DND-41 (cell line): ENCODE measurements around the gene MOV10L1.

Source experiments
- ATAC-seq: fragments of 200-7000 bp; cut with Tn5 transposase; 3 replicates; pipeline ENCODE4 v1.9.1; 2021; ENCODE audit warnings: low read depth; ENCODE audit not compliant: insufficient read depth
- DNase-seq: peaks from one replicate; pipeline ENCODE4 v3.0.0-alpha.2; 2020
- H2AFZ ChIP-seq: 2 replicates; pipeline ENCODE4 v1.6.0; 2012; ENCODE audit warnings: low read depth, low read length
- H3K27ac ChIP-seq: 2 replicates; pipeline ENCODE4 v1.5.1; 2012; ENCODE audit warnings: low read length, inconsistent platforms
- H3K27me3 ChIP-seq: fragments of 200-600 bp; sonication (generic); 2 replicates; pipeline ENCODE4 v1.6.0; 2012; ENCODE audit warnings: low read length, mild to moderate bottlenecking, inconsistent platforms; ENCODE audit not compliant: insufficient read depth, poor library complexity
- H3K36me3 ChIP-seq: 2 replicates; pipeline ENCODE4 v1.5.1; 2012; ENCODE audit warnings: low read length, inconsistent platforms; ENCODE audit not compliant: insufficient read depth
- H3K4me1 ChIP-seq: 2 replicates; pipeline ENCODE4 v1.5.1; 2012; ENCODE audit warnings: mild to moderate bottlenecking, low read length; ENCODE audit not compliant: insufficient read depth
- H3K4me2 ChIP-seq: 2 replicates; pipeline ENCODE4 v1.6.0; 2012; ENCODE audit warnings: mild to moderate bottlenecking, moderate library complexity, low read length, inconsistent platforms; ENCODE audit not compliant: insufficient read depth
- H3K4me3 ChIP-seq, 2 experiments: fragments of 200-600 bp in 1 of 2; shearing (Covaris generic) in 1 of 2; 2 replicates each; pipeline ENCODE4 v1.5.1; 2012 to 2016; ENCODE audit warnings: inconsistent platforms in 2 of 2, low read length in 2 of 2, mild to moderate bottlenecking in 2 of 2, low read depth in 1 of 2, moderate library complexity in 1 of 2
- H3K79me2 ChIP-seq: 2 replicates; pipeline ENCODE4 v1.6.0; 2012; ENCODE audit warnings: low read length, inconsistent platforms; ENCODE audit not compliant: insufficient read depth
- H3K9ac ChIP-seq: 2 replicates; pipeline ENCODE4 v1.6.0; 2012; ENCODE audit warnings: low read depth, mild to moderate bottlenecking, inconsistent platforms, low read length, moderate library complexity
- H3K9me3 ChIP-seq: 2 replicates; pipeline ENCODE4 v1.5.1; 2012; ENCODE audit warnings: low read length, moderate library complexity, mild to moderate bottlenecking, inconsistent platforms; ENCODE audit not compliant: insufficient read depth, severe bottlenecking
- H4K20me1 ChIP-seq: 2 replicates; pipeline ENCODE4 v1.6.0; 2012; ENCODE audit warnings: low read length; ENCODE audit not compliant: insufficient read depth
- EZH2 ChIP-seq: IDR thresholded peaks from 3 replicates; pipeline ENCODE4 v1.6.1; 2012; ENCODE audit warnings: borderline replicate concordance, low read depth, mild to moderate bottlenecking, moderate library complexity, low read length, inconsistent platforms; ENCODE audit not compliant: severe bottlenecking
- TF ChIP-seq, protein P1 (sequence below): IDR thresholded peaks from 2 replicates; pipeline ENCODE4 v1.5.1; 2012; ENCODE audit warnings: borderline replicate concordance, low read length, moderate library complexity, mild to moderate bottlenecking; ENCODE audit not compliant: poor library complexity, severe bottlenecking; ENCODE audit errors: extremely low read depth

The MOV10L1 gene

DNA sequence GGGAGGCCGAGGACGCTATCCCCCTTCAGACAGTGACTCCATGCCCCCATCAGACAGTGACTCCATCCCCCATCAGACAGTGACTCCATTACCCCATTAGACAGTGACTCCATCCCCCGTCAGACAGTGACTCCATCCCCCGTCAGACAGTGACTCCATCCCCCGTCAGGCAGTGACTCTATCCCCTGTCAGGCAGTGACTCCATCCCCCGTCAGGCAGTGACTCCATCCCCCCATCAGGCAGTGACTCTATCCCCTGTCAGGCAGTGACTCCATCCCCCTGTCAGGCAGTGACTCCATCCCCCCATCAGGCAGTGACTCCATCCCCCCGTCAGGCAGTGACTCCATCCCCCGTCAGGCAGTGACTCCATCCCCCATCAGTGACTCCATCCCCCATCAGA, 22.6 kb upstream of the MOV10L1 start:
- H4K20me1 ChIP-seq = no peaks in the 10 kb centered on the region
- DNase-seq = no peak
- no peak for ATAC-seq
- H3K9me3 ChIP-seq = no peaks in the 10 kb centered on the region
- no peak overlapping the region for H2AFZ ChIP-seq
- H3K27ac ChIP-seq = no peak overlapping the region
- no peaks in the 10 kb centered on the region for H3K27me3 ChIP-seq
- no peak overlapping the region for H3K9ac ChIP-seq
- H3K79me2 ChIP-seq = no peaks in the 10 kb centered on the region
- H3K4me3 ChIP-seq = no peak overlapping the region
- H3K36me3 ChIP-seq = no peaks in the 10 kb centered on the region
- H3K4me1 ChIP-seq = no peaks in the 10 kb centered on the region
- TF ChIP-seq EZH2 = no peak
- TF ChIP-seq, protein P1, sequence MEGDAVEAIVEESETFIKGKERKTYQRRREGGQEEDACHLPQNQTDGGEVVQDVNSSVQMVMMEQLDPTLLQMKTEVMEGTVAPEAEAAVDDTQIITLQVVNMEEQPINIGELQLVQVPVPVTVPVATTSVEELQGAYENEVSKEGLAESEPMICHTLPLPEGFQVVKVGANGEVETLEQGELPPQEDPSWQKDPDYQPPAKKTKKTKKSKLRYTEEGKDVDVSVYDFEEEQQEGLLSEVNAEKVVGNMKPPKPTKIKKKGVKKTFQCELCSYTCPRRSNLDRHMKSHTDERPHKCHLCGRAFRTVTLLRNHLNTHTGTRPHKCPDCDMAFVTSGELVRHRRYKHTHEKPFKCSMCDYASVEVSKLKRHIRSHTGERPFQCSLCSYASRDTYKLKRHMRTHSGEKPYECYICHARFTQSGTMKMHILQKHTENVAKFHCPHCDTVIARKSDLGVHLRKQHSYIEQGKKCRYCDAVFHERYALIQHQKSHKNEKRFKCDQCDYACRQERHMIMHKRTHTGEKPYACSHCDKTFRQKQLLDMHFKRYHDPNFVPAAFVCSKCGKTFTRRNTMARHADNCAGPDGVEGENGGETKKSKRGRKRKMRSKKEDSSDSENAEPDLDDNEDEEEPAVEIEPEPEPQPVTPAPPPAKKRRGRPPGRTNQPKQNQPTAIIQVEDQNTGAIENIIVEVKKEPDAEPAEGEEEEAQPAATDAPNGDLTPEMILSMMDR = no peak
- H3K4me2 ChIP-seq = no peak overlapping the region

DNA sequence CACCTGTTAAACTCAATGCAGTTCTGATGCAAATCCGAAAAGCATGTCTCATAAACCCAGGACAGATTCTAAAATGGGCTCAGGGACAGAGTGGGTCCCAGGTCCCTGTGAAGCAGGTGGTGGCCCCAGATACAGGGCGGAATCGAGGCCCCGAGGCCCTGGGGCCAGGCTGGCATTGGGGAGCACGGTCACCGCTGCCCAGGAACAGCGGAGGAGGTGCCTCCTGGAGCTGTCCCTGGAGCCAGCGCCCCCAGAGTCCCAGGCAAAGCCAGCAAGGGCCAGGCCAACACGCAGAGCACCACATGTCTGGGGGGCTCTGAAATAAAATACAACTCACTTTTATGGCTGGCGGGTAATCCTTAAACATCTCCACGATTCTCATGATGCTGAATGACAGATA, 21.7 kb upstream of the MOV10L1 start:
- TF ChIP-seq, protein P1 = no peak
- TF ChIP-seq EZH2 = no peak
- no peak overlapping the region for H3K4me2 ChIP-seq
- H3K27me3 ChIP-seq = no peaks in the 10 kb centered on the region
- H3K36me3 ChIP-seq = no peaks in the 10 kb centered on the region
- no peak overlapping the region for H3K9ac ChIP-seq
- no peaks in the 10 kb centered on the region for H3K9me3 ChIP-seq
- no peak overlapping the region for H3K4me3 ChIP-seq
- DNase-seq (no peak), ATAC-seq (no peak)
- no peak overlapping the region for H3K27ac ChIP-seq
- no peaks in the 10 kb centered on the region for H3K4me1 ChIP-seq
- no peaks in the 10 kb centered on the region for H4K20me1 ChIP-seq
- H2AFZ ChIP-seq = no peak overlapping the region
- H3K79me2 ChIP-seq = no peaks in the 10 kb centered on the region

DNA sequence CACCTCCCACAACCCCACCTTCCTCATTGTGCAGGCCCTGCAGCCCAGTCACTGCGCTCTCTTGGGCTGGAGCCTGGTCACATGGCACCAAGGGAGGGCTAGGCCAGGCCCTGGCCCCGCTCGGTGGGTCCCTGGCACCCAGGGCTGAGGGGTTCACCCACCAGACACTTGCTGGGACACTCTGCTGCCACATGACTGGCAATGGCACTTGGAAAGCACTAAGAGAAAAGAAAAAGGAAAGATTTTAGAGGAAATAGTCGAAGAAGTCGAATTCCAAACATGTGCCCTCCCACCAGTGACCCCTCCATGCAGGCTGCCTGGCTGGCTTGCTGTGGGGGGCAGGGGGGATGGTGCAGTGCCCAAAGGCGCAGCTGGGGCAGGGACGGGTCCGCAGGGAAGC, 19.4 kb upstream of the MOV10L1 start:
- Histone ChIP-seq H2AFZ (no peak overlapping the region), H3K9me3 (no peaks in the 10 kb centered on the region), H3K9ac (no peak overlapping the region), H3K4me3 (no peak overlapping the region), H3K79me2 (no peaks in the 10 kb centered on the region), H3K36me3 (no peaks in the 10 kb centered on the region), H3K4me1 (no peaks in the 10 kb centered on the region), H4K20me1 (no peaks in the 10 kb centered on the region), H3K27ac (no peak overlapping the region), H3K27me3 (no peaks in the 10 kb centered on the region), H3K4me2 (no peak overlapping the region)
- TF ChIP-seq EZH2 = no peak
- ATAC-seq (no peak), DNase-seq (no peak)

DNA sequence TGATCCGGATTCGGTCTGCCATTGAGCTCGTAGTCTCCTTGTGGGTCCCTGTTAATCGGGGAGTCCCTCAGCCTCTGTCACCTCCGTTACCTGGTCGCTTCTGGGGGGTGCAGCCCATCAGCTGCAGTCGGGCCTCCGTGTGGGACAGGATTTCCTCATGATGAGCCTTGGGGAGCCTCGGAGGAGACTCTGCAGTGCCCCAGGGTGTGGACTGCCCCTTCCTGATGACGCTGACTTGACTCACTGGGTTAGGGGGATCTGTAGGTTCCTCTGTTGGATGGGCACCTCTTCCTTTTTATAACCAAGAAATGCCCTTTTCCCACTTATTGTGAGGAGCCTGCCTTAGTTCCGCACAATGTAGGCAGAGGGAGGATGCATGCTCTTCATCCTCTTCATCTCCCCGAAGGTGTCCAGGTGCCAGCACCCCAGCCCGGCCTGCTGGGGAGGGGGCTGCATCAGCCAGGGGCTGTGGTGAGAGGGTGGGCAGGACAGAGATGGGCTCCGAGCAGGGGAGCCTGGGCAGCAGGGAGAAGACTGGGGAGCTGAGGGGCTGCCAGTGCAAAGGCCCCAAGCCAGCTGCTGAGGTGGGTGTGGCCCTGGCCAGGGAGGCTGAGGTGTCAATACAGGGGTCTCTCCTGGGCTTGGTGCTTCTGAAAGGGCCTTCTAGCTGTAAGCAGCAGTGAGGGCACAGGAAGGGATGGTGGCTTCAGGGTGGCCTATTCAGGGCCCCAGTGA, 18.2 kb upstream of the MOV10L1 start:
- H2AFZ ChIP-seq = no peak overlapping the region
- H3K4me1 ChIP-seq = no peaks in the 10 kb centered on the region
- H3K79me2 ChIP-seq = no peaks in the 10 kb centered on the region
- H3K9ac ChIP-seq = no peak overlapping the region
- no peaks in the 10 kb centered on the region for H3K9me3 ChIP-seq
- no peak overlapping the region for H3K27ac ChIP-seq
- no peak overlapping the region for H3K4me2 ChIP-seq
- no peak overlapping the region for H3K4me3 ChIP-seq
- TF ChIP-seq, protein P1 = no peak
- no peak for TF ChIP-seq EZH2
- no peaks in the 10 kb centered on the region for H3K36me3 ChIP-seq
- H4K20me1 ChIP-seq = no peaks in the 10 kb centered on the region
- H3K27me3 ChIP-seq = no peaks in the 10 kb centered on the region
- ATAC-seq (no peak), DNase-seq (no peak)
